ENCODE data around the gene MOB1B.

The MOB1B gene

GRCh38 chr4:70927502-70928137, 25.5 kb downstream of the MOB1B start:
- Histone ChIP-seq H3K4ac (ENCODE audit: low read depth, low read length) (no peak overlapping the region), H3K27ac (ENCODE audit: low read depth, low read length) (no peak overlapping the region)
- no peak for DNase-seq

DNA sequence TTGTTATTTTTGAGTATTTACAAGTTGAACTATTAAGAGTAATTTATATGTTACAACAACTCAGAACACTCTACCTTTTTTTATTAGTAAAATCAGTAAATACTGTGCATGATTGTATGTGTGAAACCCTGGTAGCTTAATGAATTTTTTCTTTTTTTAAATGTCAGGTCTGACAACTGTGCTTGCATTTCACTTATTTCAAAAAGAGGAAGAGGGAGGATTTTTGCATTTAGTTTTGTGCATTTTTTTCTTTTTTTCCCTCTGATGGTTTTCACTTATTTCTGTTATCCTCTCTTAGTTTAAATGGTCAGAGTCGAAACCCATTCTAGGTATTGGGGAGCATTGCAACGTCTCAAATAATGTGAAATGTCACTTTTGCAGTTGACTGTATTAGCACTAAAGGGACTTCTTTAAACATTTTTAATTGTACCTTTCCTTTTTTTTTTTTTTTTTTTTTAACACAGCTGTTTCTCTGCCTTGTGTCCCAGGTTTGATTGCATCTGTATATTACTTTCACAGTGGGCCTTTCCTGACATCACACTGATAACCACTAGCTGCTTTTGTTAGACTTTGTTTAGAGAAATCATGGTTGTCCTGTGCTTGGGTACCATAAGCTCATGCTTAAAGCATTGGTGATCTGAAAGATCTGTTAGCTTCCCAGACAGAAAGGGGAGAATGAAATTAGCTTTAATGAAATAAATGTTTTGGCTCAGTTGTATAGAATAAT, 28.5 kb downstream of the MOB1B start:
- no peak overlapping the region for H3K4me3 ChIP-seq (ENCODE audit: low read length)
- no peak overlapping the region for H3K56ac ChIP-seq (ENCODE audit: low read length)
- no peak overlapping the region for H3K18ac ChIP-seq (ENCODE audit: low read length)
- H4K5ac ChIP-seq (ENCODE audit: low read length), result no peak overlapping the region
- no CpG with 5 or more reads among the region's 2 CpGs for WGBS (ENCODE audit: extremely low coverage, insufficient coverage, low lambda C conversion rate)
- H3K79me2 ChIP-seq (ENCODE audit: control insufficient read depth, insufficient read depth, low read length), result peaks cover 28% of the 10 kb centered on the region
- no peak overlapping the region for H2BK120ac ChIP-seq (ENCODE audit: low read depth, low read length)
- no peak overlapping the region for H4K8ac ChIP-seq (ENCODE audit: low read depth, low read length)
- H2BK5ac ChIP-seq (ENCODE audit: low read length), result no peak overlapping the region
- H3K27ac ChIP-seq (ENCODE audit: low read depth, low read length), result no peak overlapping the region
- H3K23ac ChIP-seq (ENCODE audit: low read length), result no peak overlapping the region
- peaks cover 4% of the 10 kb centered on the region for H3K4me1 ChIP-seq (ENCODE audit: control insufficient read depth, low read depth, low read length)
- H3K9ac ChIP-seq (ENCODE audit: low read length), result no peak overlapping the region
- peaks cover 16% of the 10 kb centered on the region for H3K79me1 ChIP-seq (ENCODE audit: low read length)
- H3K36me3 ChIP-seq (ENCODE audit: control insufficient read depth, insufficient read depth, low read length), result no peaks in the 10 kb centered on the region
- DNase-seq, result no peak
- H3K4ac ChIP-seq (ENCODE audit: low read depth, low read length), result no peak overlapping the region
- H3K27me3 ChIP-seq (ENCODE audit: insufficient read depth, low read length, poor library complexity), result no peaks in the 10 kb centered on the region
- H3K4me2 ChIP-seq (ENCODE audit: low read length), result no peak overlapping the region
- H2BK15ac ChIP-seq (replicated peaks; ENCODE audit: low read depth), result no peak overlapping the region
- no peak overlapping the region for H2AK5ac ChIP-seq (ENCODE audit: low read length)

More at GRCh38 chr4:70927502-70928137, 25.5 kb downstream of the MOB1B start:
- no CpG with 5 or more reads among the region's 8 CpGs for WGBS (ENCODE audit: extremely low coverage, insufficient coverage, low lambda C conversion rate)
- Histone ChIP-seq H2AK5ac (ENCODE audit: low read length) (no peak overlapping the region), H2BK15ac (replicated peaks; ENCODE audit: low read depth) (no peak overlapping the region), H2BK5ac (ENCODE audit: low read length) (no peak overlapping the region), H3K56ac (ENCODE audit: low read length) (no peak overlapping the region), H3K27me3 (ENCODE audit: insufficient read depth, low read length, poor library complexity) (no peaks in the 10 kb centered on the region), H3K36me3 (ENCODE audit: control insufficient read depth, insufficient read depth, low read length) (no peaks in the 10 kb centered on the region), H4K8ac (ENCODE audit: low read depth, low read length) (no peak overlapping the region), H3K79me2 (ENCODE audit: control insufficient read depth, insufficient read depth, low read length) (peaks cover 25% of the 10 kb centered on the region), H3K79me1 (ENCODE audit: low read length) (peaks cover 12% of the 10 kb centered on the region), H3K4me3 (ENCODE audit: low read length) (no peak overlapping the region), H4K5ac (ENCODE audit: low read length) (no peak overlapping the region), H3K9ac (ENCODE audit: low read length) (no peak overlapping the region), H2BK120ac (ENCODE audit: low read depth, low read length) (no peak overlapping the region), H3K23ac (ENCODE audit: low read length) (no peak overlapping the region), H3K4me1 (ENCODE audit: control insufficient read depth, low read depth, low read length) (peaks cover 6% of the 10 kb centered on the region), H3K18ac (ENCODE audit: low read length) (no peak overlapping the region), H3K4me2 (ENCODE audit: low read length) (no peak overlapping the region)

DNA sequence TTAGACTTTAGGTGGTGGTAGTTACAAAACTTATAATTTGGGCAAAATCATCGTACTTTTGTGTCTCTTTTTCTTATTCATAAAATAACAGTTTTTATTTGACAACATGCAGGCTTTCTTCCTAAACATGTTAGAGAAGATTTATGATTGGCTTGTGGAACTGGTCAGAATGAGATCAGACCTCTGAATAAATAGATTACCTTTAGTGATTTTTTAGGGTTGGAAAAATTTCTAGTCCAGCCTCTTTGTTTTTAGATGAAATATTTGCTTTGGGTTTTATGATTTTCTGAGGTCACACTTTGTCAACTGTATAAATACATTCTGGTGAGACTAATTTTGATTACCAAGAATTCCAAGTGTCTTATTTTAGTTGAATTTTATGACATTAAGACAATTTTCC, 29.2 kb downstream of the MOB1B start:
- peaks cover 15% of the 10 kb centered on the region for H3K79me1 ChIP-seq (ENCODE audit: low read length)
- no peaks in the 10 kb centered on the region for H3K27me3 ChIP-seq (ENCODE audit: insufficient read depth, low read length, poor library complexity)
- H4K5ac ChIP-seq (ENCODE audit: low read length), result no peak overlapping the region
- H3K18ac ChIP-seq (ENCODE audit: low read length), result no peak overlapping the region
- no peak overlapping the region for H3K27ac ChIP-seq (ENCODE audit: low read depth, low read length)
- H4K8ac ChIP-seq (ENCODE audit: low read depth, low read length), result no peak overlapping the region
- H3K9ac ChIP-seq (ENCODE audit: low read length), result no peak overlapping the region
- H3K4ac ChIP-seq (ENCODE audit: low read depth, low read length), result no peak overlapping the region
- H2BK5ac ChIP-seq (ENCODE audit: low read length), result no peak overlapping the region
- H3K56ac ChIP-seq (ENCODE audit: low read length), result no peak overlapping the region
- peaks cover 4% of the 10 kb centered on the region for H3K4me1 ChIP-seq (ENCODE audit: control insufficient read depth, low read depth, low read length)
- no CpG with 5 or more reads among the region's 1 CpG for WGBS (ENCODE audit: extremely low coverage, insufficient coverage, low lambda C conversion rate)
- no peak overlapping the region for H3K4me3 ChIP-seq (ENCODE audit: low read length)
- no peak overlapping the region for H2BK15ac ChIP-seq (replicated peaks; ENCODE audit: low read depth)
- no peak overlapping the region for H3K23ac ChIP-seq (ENCODE audit: low read length)
- peaks cover 24% of the 10 kb centered on the region for H3K79me2 ChIP-seq (ENCODE audit: control insufficient read depth, insufficient read depth, low read length)
- H2BK120ac ChIP-seq (ENCODE audit: low read depth, low read length), result no peak overlapping the region
- H3K4me2 ChIP-seq (ENCODE audit: low read length), result no peak overlapping the region
- H3K36me3 ChIP-seq (ENCODE audit: control insufficient read depth, insufficient read depth, low read length), result no peaks in the 10 kb centered on the region
- no peak overlapping the region for H2AK5ac ChIP-seq (ENCODE audit: low read length)
- DNase-seq, result no peak

GRCh38 chr4:70932984-70933383, 30.8 kb downstream of the MOB1B start:
- Histone ChIP-seq H4K5ac (ENCODE audit: low read length) (no peak overlapping the region), H3K18ac (ENCODE audit: low read length) (no peak overlapping the region), H3K4ac (ENCODE audit: low read depth, low read length) (no peak overlapping the region), H3K27me3 (ENCODE audit: insufficient read depth, low read length, poor library complexity) (no peaks in the 10 kb centered on the region), H2AK5ac (ENCODE audit: low read length) (no peak overlapping the region), H3K9ac (ENCODE audit: low read length) (no peak overlapping the region), H3K36me3 (ENCODE audit: control insufficient read depth, insufficient read depth, low read length) (no peaks in the 10 kb centered on the region), H3K79me1 (ENCODE audit: low read length) (peaks cover 9% of the 10 kb centered on the region), H3K4me3 (ENCODE audit: low read length) (no peak overlapping the region), H3K56ac (ENCODE audit: low read length) (no peak overlapping the region), H2BK120ac (ENCODE audit: low read depth, low read length) (no peak overlapping the region), H3K4me1 (ENCODE audit: control insufficient read depth, low read depth, low read length) (no peaks in the 10 kb centered on the region), H2BK5ac (ENCODE audit: low read length) (no peak overlapping the region), H4K8ac (ENCODE audit: low read depth, low read length) (no peak overlapping the region), H3K27ac (ENCODE audit: low read depth, low read length) (no peak overlapping the region), H3K4me2 (ENCODE audit: low read length) (no peak overlapping the region), H3K79me2 (ENCODE audit: control insufficient read depth, insufficient read depth, low read length) (peaks cover 16% of the 10 kb centered on the region), H2BK15ac (replicated peaks; ENCODE audit: low read depth) (no peak overlapping the region), H3K23ac (ENCODE audit: low read length) (no peak overlapping the region)
- no peak for DNase-seq
- WGBS (ENCODE audit: extremely low coverage, insufficient coverage, low lambda C conversion rate), result no CpG with 5 or more reads among the region's 2 CpGs

DNA sequence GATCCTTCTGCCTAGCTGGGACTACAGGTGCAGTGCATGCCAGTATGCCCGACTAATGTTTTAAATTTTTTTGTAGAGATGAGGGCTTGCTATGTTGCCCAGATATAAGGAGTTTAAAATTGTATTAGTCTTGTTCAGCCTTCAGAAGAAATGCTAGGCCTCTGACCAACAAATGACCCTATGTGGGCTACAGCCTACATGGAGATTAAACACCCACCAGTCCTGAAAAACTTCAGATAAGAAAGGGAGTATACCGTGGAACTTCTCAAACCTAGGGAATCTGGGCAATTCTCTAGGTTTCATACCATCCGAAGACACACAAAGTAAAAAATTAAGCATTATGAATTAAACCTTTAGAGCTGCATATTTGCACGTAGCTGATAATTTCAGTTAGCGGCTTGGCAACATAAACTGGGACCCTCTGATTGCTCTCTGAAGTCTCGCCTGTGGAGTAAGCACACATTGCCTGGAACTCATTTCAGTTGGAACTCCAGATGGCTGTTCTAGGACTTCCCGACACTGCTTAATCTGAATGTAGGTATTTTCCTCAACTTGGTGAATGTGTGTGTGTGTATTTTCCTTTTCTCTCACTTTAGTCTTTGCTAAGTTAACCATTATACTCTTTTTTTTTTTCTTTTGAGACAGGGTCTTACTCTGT, 33.0 kb downstream of the MOB1B start:
- Histone ChIP-seq H3K23ac (ENCODE audit: low read length) (no peak overlapping the region), H2AK5ac (ENCODE audit: low read length) (no peak overlapping the region), H2BK120ac (ENCODE audit: low read depth, low read length) (no peak overlapping the region), H3K36me3 (ENCODE audit: control insufficient read depth, insufficient read depth, low read length) (no peaks in the 10 kb centered on the region), H2BK5ac (ENCODE audit: low read length) (no peak overlapping the region), H3K56ac (ENCODE audit: low read length) (no peak overlapping the region), H4K8ac (ENCODE audit: low read depth, low read length) (no peak overlapping the region), H3K18ac (ENCODE audit: low read length) (no peak overlapping the region), H3K27ac (ENCODE audit: low read depth, low read length) (no peak overlapping the region), H3K27me3 (ENCODE audit: insufficient read depth, low read length, poor library complexity) (no peaks in the 10 kb centered on the region), H3K9ac (ENCODE audit: low read length) (no peak overlapping the region), H4K5ac (ENCODE audit: low read length) (no peak overlapping the region), H3K4ac (ENCODE audit: low read depth, low read length) (no peak overlapping the region), H3K4me3 (ENCODE audit: low read length) (no peak overlapping the region), H3K79me2 (ENCODE audit: control insufficient read depth, insufficient read depth, low read length) (peaks cover 18% of the 10 kb centered on the region), H3K4me1 (ENCODE audit: control insufficient read depth, low read depth, low read length) (no peaks in the 10 kb centered on the region), H2BK15ac (replicated peaks; ENCODE audit: low read depth) (no peak overlapping the region), H3K4me2 (ENCODE audit: low read length) (no peak overlapping the region), H3K79me1 (ENCODE audit: low read length) (peaks cover 9% of the 10 kb centered on the region)
- no CpG with 5 or more reads among the region's 7 CpGs for WGBS (ENCODE audit: extremely low coverage, insufficient coverage, low lambda C conversion rate)
- no peak for DNase-seq

Measured in mesendoderm (in vitro differentiated cells).